ENCODE results near the gene LONP2.

DNA sequence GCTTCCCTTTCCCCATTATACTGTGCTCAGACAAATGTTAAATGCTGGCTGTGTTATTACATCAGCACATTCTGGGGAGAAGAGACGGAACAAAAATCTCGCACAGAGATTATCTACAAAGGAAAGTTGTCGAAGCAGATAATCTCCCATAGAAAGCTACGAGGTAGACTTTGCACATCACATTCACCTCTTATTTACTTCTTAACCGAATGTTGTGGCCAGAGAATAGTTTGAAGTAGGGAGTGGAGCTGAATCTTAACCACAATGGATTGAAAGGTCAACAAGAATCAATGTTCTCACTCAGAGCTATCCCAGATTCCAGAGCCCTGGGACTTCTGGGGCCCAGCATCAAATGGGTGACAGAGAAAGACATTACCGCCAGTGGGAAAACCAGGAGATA lies 28.4 kb upstream of the LONP2 start:
- TF ChIP-seq EZH2 (IDR thresholded peaks at IDR 0.05; ENCODE audit: insufficient read depth, low read length): no peak
- TF ChIP-seq, protein P1, sequence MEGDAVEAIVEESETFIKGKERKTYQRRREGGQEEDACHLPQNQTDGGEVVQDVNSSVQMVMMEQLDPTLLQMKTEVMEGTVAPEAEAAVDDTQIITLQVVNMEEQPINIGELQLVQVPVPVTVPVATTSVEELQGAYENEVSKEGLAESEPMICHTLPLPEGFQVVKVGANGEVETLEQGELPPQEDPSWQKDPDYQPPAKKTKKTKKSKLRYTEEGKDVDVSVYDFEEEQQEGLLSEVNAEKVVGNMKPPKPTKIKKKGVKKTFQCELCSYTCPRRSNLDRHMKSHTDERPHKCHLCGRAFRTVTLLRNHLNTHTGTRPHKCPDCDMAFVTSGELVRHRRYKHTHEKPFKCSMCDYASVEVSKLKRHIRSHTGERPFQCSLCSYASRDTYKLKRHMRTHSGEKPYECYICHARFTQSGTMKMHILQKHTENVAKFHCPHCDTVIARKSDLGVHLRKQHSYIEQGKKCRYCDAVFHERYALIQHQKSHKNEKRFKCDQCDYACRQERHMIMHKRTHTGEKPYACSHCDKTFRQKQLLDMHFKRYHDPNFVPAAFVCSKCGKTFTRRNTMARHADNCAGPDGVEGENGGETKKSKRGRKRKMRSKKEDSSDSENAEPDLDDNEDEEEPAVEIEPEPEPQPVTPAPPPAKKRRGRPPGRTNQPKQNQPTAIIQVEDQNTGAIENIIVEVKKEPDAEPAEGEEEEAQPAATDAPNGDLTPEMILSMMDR (IDR thresholded peaks at IDR 0.05; ENCODE audit: insufficient read depth, low read depth, low read length): no peak

Measured in astrocyte (in vitro differentiated cells and primary cell).